ENCODE measurements around the gene RBM39. TPM values are rescaled to one million over a fixed set of nuclear protein-coding genes. Genes with fewer than 3 reads are reported as not detected.

The RBM39 gene
- total and polyA plus RNA-seq, 2 of the 8 experiments (the other 6 are each of a cell fraction or from before 2014, with no cell fraction given) = 78.0 to 219 TPM

GRCh38 chr20:35768731-35769664 lies 26.9 kb upstream of the RBM39 start (continued):
- TF ChIP-seq SIN3A (conservative IDR thresholded peaks at IDR 0.05 in 1 of 2, IDR thresholded peaks at IDR 0.05 in 1 of 2; ENCODE audit: low read depth in 1 of 2, low read length in 2 of 2) = no peak
- no peak for TF ChIP-seq BACH1 (IDR thresholded peaks at IDR 0.05; ENCODE audit: low read length)
- TF ChIP-seq TEAD4 (IDR thresholded peaks at IDR 0.05; ENCODE audit: low read depth, low read length) = no peak
- TF ChIP-seq POLR2AphosphoS5 (IDR thresholded peaks at IDR 0.05; ENCODE audit: low read depth, low read length) = peak; percentile 95
- no peak for TF ChIP-seq EZH2 (IDR thresholded peaks at IDR 0.05; ENCODE audit: low read depth, low read length, severe bottlenecking)
- TF ChIP-seq CHD1 (IDR thresholded peaks at IDR 0.05; ENCODE audit: low read depth, low read length) = no peak
- TF ChIP-seq CBX8 (IDR thresholded peaks at IDR 0.05; ENCODE audit: borderline replicate concordance, low read depth, low read length) = no peak
- no peak for TF ChIP-seq KDM4A (IDR thresholded peaks at IDR 0.05; ENCODE audit: low read depth, low read length, severe bottlenecking)
- no peak for TF ChIP-seq JUND (IDR thresholded peaks at IDR 0.05; ENCODE audit: low read length)
- TF ChIP-seq GABPA (IDR thresholded peaks at IDR 0.05; ENCODE audit: borderline replicate concordance, insufficient read depth, low read length) = no peak
- no peak for TF ChIP-seq KDM5A (IDR thresholded peaks at IDR 0.05; ENCODE audit: low read length)
- TF ChIP-seq GTF2F1 (IDR thresholded peaks at IDR 0.05; ENCODE audit: borderline replicate concordance, low read depth, low read length) = no peak
- no peak for TF ChIP-seq SRF (IDR thresholded peaks at IDR 0.05; ENCODE audit: low read depth, low read length)
- peak; percentile 26 for TF ChIP-seq TAF7 (optimal IDR thresholded peaks at IDR 0.05; ENCODE audit: borderline replicate concordance, low read depth, low read length)
- TF ChIP-seq SP4 (IDR thresholded peaks at IDR 0.05; ENCODE audit: low read length) = no peak
- no peak for TF ChIP-seq E2F6 (IDR thresholded peaks at IDR 0.05)
- no peak for TF ChIP-seq SIRT6 (IDR thresholded peaks at IDR 0.05; ENCODE audit: low read length)
- TF ChIP-seq CTBP2 (IDR thresholded peaks at IDR 0.05; ENCODE audit: borderline replicate concordance, insufficient read depth, insufficient read length, low read length) = no peak
- no peak for TF ChIP-seq PHF8 (conservative IDR thresholded peaks at IDR 0.05; ENCODE audit: low read depth, low read length)
- TF ChIP-seq JUN (IDR thresholded peaks at IDR 0.05; ENCODE audit: low read depth, low read length) = no peak
- TF ChIP-seq BCL11A (IDR thresholded peaks at IDR 0.05; ENCODE audit: low read depth in 2 of 2, low read length in 2 of 2) = no peak
- no peak for TF ChIP-seq RAD21 (IDR thresholded peaks at IDR 0.05 in 1 of 2, conservative IDR thresholded peaks at IDR 0.05 in 1 of 2; ENCODE audit: low read depth in 2 of 2, low read length in 2 of 2)
- no peak for TF ChIP-seq CHD2 (IDR thresholded peaks at IDR 0.05; ENCODE audit: low read length)
- TF ChIP-seq HDAC6 (IDR thresholded peaks at IDR 0.05; ENCODE audit: low read depth, low read length) = no peak
